Neural progenitor cell (in vitro differentiated cells): ENCODE results near the gene CHST14.

ENCODE experiments used
- EZH2 ChIP-seq: fragments of 200-600 bp; sonication (generic); IDR thresholded peaks from 2 replicates; pipeline ENCODE4 v1.6.1; 2017; ENCODE audit warnings: antibody characterized with exemption, mild to moderate bottlenecking, moderate library complexity
- TF ChIP-seq, protein P1 (sequence below): fragments of 200-600 bp; sonication (generic); IDR thresholded peaks from 2 replicates; pipeline ENCODE4 v1.5.1; 2017; ENCODE audit warnings: antibody characterized with exemption, mild to moderate bottlenecking

DNA sequence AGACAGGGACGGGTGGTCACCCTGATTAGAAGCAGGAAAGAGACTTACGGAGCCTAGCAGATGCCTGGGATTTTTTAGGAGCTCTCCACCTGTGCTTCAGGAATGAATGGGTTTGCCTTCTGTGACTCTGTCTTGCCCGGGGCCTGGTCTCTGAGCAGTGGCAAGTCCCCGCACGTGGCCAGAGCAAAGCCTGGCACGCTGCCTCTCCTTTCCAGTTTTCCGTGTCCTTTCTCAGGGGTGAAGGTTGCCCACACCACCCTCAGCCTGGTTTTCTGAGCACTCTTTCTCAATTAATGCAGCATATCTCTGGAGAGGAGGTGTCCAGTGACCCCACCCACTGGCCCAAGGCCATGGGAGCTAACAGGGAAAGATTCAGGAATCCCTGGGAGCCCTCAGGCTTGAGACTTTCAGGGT is 14.5 kb upstream of the CHST14 start:
- TF ChIP-seq, protein P1, sequence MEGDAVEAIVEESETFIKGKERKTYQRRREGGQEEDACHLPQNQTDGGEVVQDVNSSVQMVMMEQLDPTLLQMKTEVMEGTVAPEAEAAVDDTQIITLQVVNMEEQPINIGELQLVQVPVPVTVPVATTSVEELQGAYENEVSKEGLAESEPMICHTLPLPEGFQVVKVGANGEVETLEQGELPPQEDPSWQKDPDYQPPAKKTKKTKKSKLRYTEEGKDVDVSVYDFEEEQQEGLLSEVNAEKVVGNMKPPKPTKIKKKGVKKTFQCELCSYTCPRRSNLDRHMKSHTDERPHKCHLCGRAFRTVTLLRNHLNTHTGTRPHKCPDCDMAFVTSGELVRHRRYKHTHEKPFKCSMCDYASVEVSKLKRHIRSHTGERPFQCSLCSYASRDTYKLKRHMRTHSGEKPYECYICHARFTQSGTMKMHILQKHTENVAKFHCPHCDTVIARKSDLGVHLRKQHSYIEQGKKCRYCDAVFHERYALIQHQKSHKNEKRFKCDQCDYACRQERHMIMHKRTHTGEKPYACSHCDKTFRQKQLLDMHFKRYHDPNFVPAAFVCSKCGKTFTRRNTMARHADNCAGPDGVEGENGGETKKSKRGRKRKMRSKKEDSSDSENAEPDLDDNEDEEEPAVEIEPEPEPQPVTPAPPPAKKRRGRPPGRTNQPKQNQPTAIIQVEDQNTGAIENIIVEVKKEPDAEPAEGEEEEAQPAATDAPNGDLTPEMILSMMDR = no peak
- no peak for TF ChIP-seq EZH2
